ENCODE results near the gene EXOC4. TPM values are rescaled to one million over a fixed set of nuclear protein-coding genes. Genes with fewer than 3 reads are reported as not detected.
"Not testable (repeated sequence)": the region's sequence is repeated elsewhere in the genome, so short reads cannot be mapped to it uniquely, and the experiment has no call there.

The EXOC4 gene
- total RNA-seq, 1 donor from 2014 or later, result 145 TPM

DNA sequence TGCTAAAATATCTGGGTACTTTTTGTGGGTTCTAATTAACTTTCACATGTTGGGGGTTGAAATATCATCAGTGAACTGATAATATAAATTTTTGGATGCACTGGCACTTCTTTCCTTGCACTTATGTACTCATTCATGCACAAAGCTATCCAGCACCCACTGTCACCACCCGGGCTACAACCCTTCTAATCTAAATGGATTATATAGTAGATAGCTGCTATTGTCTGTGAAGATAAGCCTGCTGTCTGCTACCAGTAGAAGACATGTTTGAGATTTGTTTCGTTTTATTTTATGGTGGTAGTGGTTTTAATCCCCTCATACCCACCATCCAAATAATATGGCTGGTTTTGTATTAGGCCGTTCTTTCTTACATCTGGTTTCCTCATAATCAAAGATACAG is 520.7 kb downstream of the EXOC4 start:
- H3K27ac Mint-ChIP-seq, result no peak overlapping the region
- no peaks in the 10 kb centered on the region for H3K27me3 Mint-ChIP-seq
- TF ChIP-seq, protein P1, sequence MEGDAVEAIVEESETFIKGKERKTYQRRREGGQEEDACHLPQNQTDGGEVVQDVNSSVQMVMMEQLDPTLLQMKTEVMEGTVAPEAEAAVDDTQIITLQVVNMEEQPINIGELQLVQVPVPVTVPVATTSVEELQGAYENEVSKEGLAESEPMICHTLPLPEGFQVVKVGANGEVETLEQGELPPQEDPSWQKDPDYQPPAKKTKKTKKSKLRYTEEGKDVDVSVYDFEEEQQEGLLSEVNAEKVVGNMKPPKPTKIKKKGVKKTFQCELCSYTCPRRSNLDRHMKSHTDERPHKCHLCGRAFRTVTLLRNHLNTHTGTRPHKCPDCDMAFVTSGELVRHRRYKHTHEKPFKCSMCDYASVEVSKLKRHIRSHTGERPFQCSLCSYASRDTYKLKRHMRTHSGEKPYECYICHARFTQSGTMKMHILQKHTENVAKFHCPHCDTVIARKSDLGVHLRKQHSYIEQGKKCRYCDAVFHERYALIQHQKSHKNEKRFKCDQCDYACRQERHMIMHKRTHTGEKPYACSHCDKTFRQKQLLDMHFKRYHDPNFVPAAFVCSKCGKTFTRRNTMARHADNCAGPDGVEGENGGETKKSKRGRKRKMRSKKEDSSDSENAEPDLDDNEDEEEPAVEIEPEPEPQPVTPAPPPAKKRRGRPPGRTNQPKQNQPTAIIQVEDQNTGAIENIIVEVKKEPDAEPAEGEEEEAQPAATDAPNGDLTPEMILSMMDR (IDR thresholded peaks at IDR 0.05; ENCODE audit: unreplicated experiment), result no peak
- H3K4me1 Mint-ChIP-seq (ENCODE audit: low read depth), result peaks cover 14% of the 10 kb centered on the region
- no peak for DNase-seq (ENCODE audit: low spot score, unreplicated experiment)
- H3K36me3 Mint-ChIP-seq (ENCODE audit: insufficient read depth), result peaks cover 6% of the 10 kb centered on the region
- H3K9me3 Mint-ChIP-seq (ENCODE audit: low read depth), result no peaks in the 10 kb centered on the region
- H3K4me3 Mint-ChIP-seq (ENCODE audit: low read depth), result no peak overlapping the region

- Mint-ChIP-seq H3K9me3 (ENCODE audit: low read depth) (peaks cover 8% of the 10 kb centered on the region), H3K4me3 (ENCODE audit: low read depth) (no peak overlapping the region), H3K36me3 (ENCODE audit: insufficient read depth) (peaks cover 14% of the 10 kb centered on the region), H3K27me3 (no peaks in the 10 kb centered on the region), H3K27ac (no peak overlapping the region), H3K4me1 (ENCODE audit: low read depth) (peaks cover 13% of the 10 kb centered on the region)
- TF ChIP-seq, protein P1 (IDR thresholded peaks at IDR 0.05; ENCODE audit: unreplicated experiment), result no peak
- no peak for DNase-seq (ENCODE audit: low spot score, unreplicated experiment)
These were observed 522.3 kb downstream of the EXOC4 start for GRCh38 chr7:133775201-133775600.

- peaks cover 14% of the 10 kb centered on the region for H3K36me3 Mint-ChIP-seq (ENCODE audit: insufficient read depth)
- H3K27ac Mint-ChIP-seq, result peak overlapping the region; percentile 73
- H3K4me3 Mint-ChIP-seq (ENCODE audit: low read depth), result no peak overlapping the region
- TF ChIP-seq, protein P1 (IDR thresholded peaks at IDR 0.05; ENCODE audit: unreplicated experiment), result no peak
- peaks cover 4% of the 10 kb centered on the region for H3K4me1 Mint-ChIP-seq (ENCODE audit: low read depth)
- no peaks in the 10 kb centered on the region for H3K27me3 Mint-ChIP-seq
- H3K9me3 Mint-ChIP-seq (ENCODE audit: low read depth), result peaks cover 8% of the 10 kb centered on the region
- DNase-seq (ENCODE audit: low spot score, unreplicated experiment), result no peak
These were observed 523.4 kb downstream of the EXOC4 start for GRCh38 chr7:133776266-133776665.

GRCh38 chr7:133777701-133778100 is 524.8 kb downstream of the EXOC4 start:
- TF ChIP-seq, protein P1 (IDR thresholded peaks at IDR 0.05; ENCODE audit: unreplicated experiment), result no peak
- Mint-ChIP-seq H3K27ac (no peak overlapping the region), H3K9me3 (ENCODE audit: low read depth) (peaks cover 8% of the 10 kb centered on the region), H3K4me1 (ENCODE audit: low read depth) (peaks cover 1% of the 10 kb centered on the region), H3K36me3 (ENCODE audit: insufficient read depth) (peaks cover 14% of the 10 kb centered on the region), H3K4me3 (ENCODE audit: low read depth) (no peak overlapping the region), H3K27me3 (no peaks in the 10 kb centered on the region)
- DNase-seq (ENCODE audit: low spot score, unreplicated experiment), result no peak

GRCh38 chr7:133778472-133778871 is 525.6 kb downstream of the EXOC4 start:
- peaks cover 1% of the 10 kb centered on the region for H3K4me1 Mint-ChIP-seq (ENCODE audit: low read depth)
- DNase-seq (ENCODE audit: low spot score, unreplicated experiment), result no peak
- no peak overlapping the region for H3K4me3 Mint-ChIP-seq (ENCODE audit: low read depth)
- peaks cover 8% of the 10 kb centered on the region for H3K9me3 Mint-ChIP-seq (ENCODE audit: low read depth)
- H3K27me3 Mint-ChIP-seq, result no peaks in the 10 kb centered on the region
- peaks cover 14% of the 10 kb centered on the region for H3K36me3 Mint-ChIP-seq (ENCODE audit: insufficient read depth)
- no peak overlapping the region for H3K27ac Mint-ChIP-seq
- TF ChIP-seq, protein P1 (IDR thresholded peaks at IDR 0.05; ENCODE audit: unreplicated experiment), result no peak

- H3K27ac Mint-ChIP-seq; H3K9me3 Mint-ChIP-seq (ENCODE audit: low read depth); H3K4me1 Mint-ChIP-seq (ENCODE audit: low read depth); H3K27me3 Mint-ChIP-seq; DNase-seq (ENCODE audit: low spot score, unreplicated experiment); H3K4me3 Mint-ChIP-seq (ENCODE audit: low read depth): not testable (repeated sequence)
- peaks cover 14% of the 10 kb centered on the region for H3K36me3 Mint-ChIP-seq (ENCODE audit: insufficient read depth)
These were observed 526.7 kb downstream of the EXOC4 start for GRCh38 chr7:133779538-133779937.

All from progenitor cell of endocrine pancreas (in vitro differentiated cells).